Measurements from ENCODE around the gene VASP.
"Not testable (repeated sequence)": the region's sequence is repeated elsewhere in the genome, so short reads cannot be mapped to it uniquely, and the experiment has no call there.

VASP gene

GRCh38 chr19:45508417-45508860 is 1.2 kb downstream of the VASP start:
- DNase-seq: peak; percentile 65
- peak overlapping the region; percentile 94 for H3K4me3 ChIP-seq (ENCODE audit: low read depth, low read length)
- H3K27me3 ChIP-seq: no peaks in the 10 kb centered on the region
- no peaks in the 10 kb centered on the region for H3K9me3 ChIP-seq
- H3K4me1 ChIP-seq: peaks cover 3% of the 10 kb centered on the region; the same call in 1 of the 2 replicates
- TF ChIP-seq CTCF (IDR thresholded peaks at IDR 0.05; ENCODE audit: low read depth, low read length): no peak
- no peaks in the 10 kb centered on the region; the same call in 1 of the 2 replicates for H3K36me3 ChIP-seq

GRCh38 chr19:45508861-45509691 is 1.8 kb downstream of the VASP start:
- no peaks in the 10 kb centered on the region for H3K9me3 ChIP-seq
- DNase-seq: peak; percentile 46
- TF ChIP-seq CTCF (IDR thresholded peaks at IDR 0.05; ENCODE audit: low read depth, low read length): no peak
- H3K4me1 ChIP-seq: peaks cover 3% of the 10 kb centered on the region; the same call in 1 of the 2 replicates
- no peaks in the 10 kb centered on the region for H3K27me3 ChIP-seq
- H3K36me3 ChIP-seq: no peaks in the 10 kb centered on the region; the same call in 1 of the 2 replicates
- peak overlapping the region; percentile 94 for H3K4me3 ChIP-seq (ENCODE audit: low read depth, low read length)

GRCh38 chr19:45509692-45510015 is 2.4 kb downstream of the VASP start:
- Histone ChIP-seq H3K9me3 (no peaks in the 10 kb centered on the region), H3K4me3 (ENCODE audit: low read depth, low read length) (peak overlapping the region; percentile 24), H3K27me3 (no peaks in the 10 kb centered on the region), H3K4me1 (peaks cover 3% of the 10 kb centered on the region; the same call in 1 of the 2 replicates), H3K36me3 (peaks cover 5% of the 10 kb centered on the region; the same call in 1 of the 2 replicates)
- no peak for DNase-seq
- TF ChIP-seq CTCF (IDR thresholded peaks at IDR 0.05; ENCODE audit: low read depth, low read length): no peak

- H3K9me3 ChIP-seq; H3K4me3 ChIP-seq (ENCODE audit: low read depth, low read length); H3K36me3 ChIP-seq; H3K4me1 ChIP-seq; H3K27me3 ChIP-seq; DNase-seq: not testable (repeated sequence)
These were observed 3.1 kb downstream of the VASP start for GRCh38 chr19:45510352-45510751.

GRCh38 chr19:45511074-45511473 is 3.8 kb downstream of the VASP start:
- no peaks in the 10 kb centered on the region for H3K9me3 ChIP-seq
- peaks cover 3% of the 10 kb centered on the region; the same call in 1 of the 2 replicates for H3K4me1 ChIP-seq
- peaks cover 5% of the 10 kb centered on the region; the same call in 1 of the 2 replicates for H3K36me3 ChIP-seq
- H3K27me3 ChIP-seq: no peaks in the 10 kb centered on the region
- H3K4me3 ChIP-seq (ENCODE audit: low read depth, low read length): no peak overlapping the region
- no peak for DNase-seq
- no peak for TF ChIP-seq CTCF (IDR thresholded peaks at IDR 0.05; ENCODE audit: low read depth, low read length)

- no peak for TF ChIP-seq CTCF (IDR thresholded peaks at IDR 0.05; ENCODE audit: low read depth, low read length)
- peaks cover 6% of the 10 kb centered on the region; the same call in 1 of the 2 replicates for H3K36me3 ChIP-seq
- H3K27me3 ChIP-seq: no peaks in the 10 kb centered on the region
- DNase-seq: no peak
- H3K4me3 ChIP-seq (ENCODE audit: low read depth, low read length): no peak overlapping the region
- H3K4me1 ChIP-seq: no peaks in the 10 kb centered on the region
- no peaks in the 10 kb centered on the region for H3K9me3 ChIP-seq
These were observed 5.7 kb downstream of the VASP start for GRCh38 chr19:45512881-45513483.
